Ishikawa (cell line): ENCODE data around the gene KLHL26.

Experiments used
- CEBPB ChIP-seq: IDR thresholded peaks from 2 replicates; pipeline ENCODE4 v1.6.1; 2012
- TEAD4 ChIP-seq: IDR thresholded peaks from 2 replicates; pipeline ENCODE4 v1.6.1; 2012

DNA sequence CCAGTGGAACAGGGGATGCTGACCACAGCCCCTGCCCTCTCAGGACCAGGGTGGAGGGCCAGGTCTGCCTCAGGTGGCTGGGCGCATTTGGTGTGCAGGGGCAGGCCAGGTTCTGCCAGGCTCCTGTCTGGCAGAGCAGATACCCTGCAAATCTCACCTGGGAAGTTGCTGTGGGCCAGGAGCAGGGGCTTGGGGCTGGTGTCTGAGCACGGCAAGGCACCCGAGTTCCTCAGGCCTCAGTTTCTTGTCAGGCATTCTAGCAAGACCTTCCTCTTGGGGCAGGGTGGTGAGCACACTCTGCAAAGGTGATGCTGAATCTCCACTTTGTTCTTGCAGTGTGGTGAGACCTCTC, 47.8 kb downstream of the KLHL26 start:
- no peak for TF ChIP-seq TEAD4
- no peak for TF ChIP-seq CEBPB
